HG03460 (cell line): Measurements from ENCODE around the gene UBA1.

Experiments
- ATAC-seq: cut with Tn5 transposase; IDR thresholded peaks from one replicate; pipeline ENCODE4 v1.9.1; 2021; ENCODE audit not compliant: unreplicated experiment

Gene UBA1

DNA sequence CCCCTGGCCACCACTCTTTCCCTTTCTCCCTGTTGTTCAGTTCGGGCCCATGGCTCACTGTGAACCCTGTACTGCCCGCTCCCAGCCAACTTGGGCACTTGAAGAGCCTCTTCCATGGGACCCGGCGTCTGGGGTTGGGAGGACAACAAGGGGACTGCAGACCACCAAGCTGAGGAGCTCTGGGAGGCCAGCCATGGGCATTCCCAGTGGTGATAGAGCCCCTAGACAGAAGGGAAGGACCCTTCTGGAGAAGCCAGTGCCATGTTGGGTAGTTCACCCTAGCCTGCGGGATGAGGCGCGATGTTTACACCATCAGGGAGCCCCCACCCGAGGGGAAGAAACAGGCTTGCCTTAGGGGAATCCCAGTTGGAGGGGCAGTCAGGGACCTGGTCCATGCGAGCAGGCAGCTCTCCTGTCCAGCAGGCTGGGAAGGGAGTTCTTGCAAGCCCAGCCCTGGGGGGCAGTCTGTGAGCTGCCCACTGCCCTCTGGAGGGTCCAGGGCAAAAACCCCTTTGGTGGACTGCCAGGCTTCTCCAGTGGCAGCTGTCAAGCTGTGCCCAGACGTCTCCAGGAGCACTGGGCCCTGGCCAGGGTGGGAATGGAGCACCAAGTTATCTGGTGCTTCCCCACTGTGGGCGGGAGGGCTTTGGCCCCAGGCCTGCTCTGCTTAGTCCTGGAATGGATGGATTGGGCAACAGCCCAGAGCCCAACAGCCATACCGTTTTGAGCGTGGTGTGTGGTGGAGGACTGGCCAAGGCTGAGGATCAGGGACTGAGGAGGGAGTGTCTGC is 23.7 kb upstream of the UBA1 start:
- ATAC-seq: no peak

GRCh38 chrX:47170861-47171692 is 22.6 kb upstream of the UBA1 start:
- no peak for ATAC-seq

- no peak for ATAC-seq
These were observed 21.6 kb upstream of the UBA1 start for GRCh38 chrX:47171996-47172395.

DNA sequence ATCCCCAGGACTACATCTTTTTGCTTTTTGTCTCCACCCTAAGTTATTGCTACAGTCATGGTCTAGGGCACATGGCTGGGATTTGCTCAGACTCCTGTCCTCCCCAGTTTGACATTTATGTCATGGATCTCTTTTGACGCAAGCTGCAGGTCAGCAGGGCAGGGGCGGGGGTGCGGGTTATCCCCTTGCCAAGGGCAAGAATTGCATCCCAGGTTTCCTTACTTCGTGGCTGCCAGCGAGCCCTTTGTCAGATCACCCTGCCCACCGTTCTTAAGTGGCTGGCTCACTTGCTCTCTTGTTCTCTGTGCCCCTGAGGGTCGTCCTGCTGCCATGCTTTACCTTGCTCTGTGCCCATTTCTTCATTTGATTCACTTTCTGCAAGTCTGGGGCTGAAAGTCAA is 21.1 kb upstream of the UBA1 start:
- no peak for ATAC-seq

DNA sequence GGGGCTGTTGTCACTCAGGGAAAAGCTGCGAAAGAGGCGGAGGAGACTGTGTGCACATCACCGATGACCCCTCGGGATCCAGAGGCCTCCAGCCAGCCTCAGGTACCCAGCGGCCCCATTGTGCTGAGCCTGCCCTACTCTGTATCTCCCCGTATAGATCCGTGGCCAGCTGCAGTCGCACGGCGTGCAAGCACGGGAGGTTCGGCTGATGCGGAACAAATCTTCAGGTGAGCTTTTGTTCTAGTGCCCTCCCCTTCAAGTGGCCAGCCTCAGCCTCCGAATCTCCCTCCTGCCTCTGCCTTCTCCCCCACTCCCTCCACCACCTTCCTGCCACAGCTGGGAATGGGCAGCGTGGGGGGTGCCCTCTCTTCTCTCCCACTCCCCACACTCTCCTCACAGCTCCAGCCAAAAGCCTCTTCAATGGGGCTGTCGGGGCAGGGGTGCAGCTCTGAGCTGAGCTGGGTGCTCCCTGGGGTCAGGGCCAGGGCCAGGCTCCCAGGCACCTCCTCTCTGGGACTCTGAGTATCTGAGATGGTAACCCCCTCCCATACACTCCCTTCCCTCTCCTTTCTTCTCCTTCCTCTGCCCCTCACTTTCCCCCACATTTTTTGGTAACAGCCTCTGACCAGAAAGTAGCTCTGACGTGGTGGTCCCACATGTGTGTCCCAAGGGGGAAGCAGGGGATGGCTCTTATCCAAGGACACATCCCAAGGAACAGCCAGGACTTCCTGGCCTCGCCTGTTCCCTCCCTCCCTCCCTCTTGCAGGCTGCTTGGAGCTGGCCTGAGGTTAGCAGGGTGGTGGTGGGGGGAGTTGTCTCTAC is 20.4 kb upstream of the UBA1 start:
- ATAC-seq: no peak

DNA sequence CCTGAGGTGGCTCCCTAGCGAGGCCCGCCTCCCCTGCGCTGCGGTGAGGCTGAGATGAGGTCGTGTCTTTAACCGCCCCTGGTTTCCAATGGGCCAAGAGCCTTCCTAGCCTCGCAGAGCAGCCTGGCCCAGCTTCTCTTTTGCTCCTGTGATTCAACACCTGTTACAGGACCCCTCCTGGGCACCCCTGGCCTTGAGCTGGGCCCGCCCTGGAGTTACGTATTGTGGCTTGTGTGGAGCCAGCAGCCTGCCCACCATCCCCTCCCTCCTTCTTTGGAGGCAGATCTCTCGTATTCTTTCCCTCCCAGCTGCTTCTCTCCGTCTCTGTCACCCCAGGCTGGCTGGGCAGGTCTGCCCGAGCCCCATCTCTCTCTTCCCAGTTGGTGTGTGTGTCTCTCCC is 19.3 kb upstream of the UBA1 start:
- no peak for ATAC-seq

DNA sequence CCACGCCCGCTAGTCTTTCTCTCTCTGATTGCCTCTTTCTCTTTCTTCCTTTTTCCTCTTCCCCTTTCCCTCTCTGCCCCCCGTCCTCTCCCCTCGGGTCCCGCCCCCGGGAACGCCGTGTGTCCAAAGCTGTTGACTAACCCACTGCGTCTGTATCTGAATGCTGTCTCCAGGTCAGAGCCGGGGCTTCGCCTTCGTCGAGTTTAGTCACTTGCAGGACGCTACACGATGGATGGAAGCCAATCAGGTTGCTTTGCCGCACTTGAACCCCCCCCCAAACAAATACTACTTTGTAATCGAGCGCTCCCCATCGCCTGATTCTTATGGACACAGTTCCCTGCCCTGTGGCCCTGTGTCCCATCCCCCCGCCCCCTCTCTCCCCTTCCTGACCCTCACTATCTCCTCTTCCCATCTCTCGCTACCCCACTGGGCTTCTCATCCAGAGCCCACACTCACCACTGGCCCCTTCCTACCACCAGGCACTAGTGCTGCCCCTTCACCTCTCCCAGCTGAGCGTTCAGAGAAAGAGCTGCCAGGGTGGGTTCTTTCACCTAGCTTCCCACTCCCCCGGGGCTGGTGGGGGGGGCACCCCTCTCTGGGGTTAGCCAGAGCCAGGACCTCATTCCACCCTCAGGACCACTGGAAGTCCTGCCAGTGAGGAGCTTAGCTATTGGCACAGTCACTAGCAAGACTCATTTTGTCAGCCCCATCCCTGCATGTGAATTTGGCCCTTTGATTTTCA is 18.6 kb upstream of the UBA1 start:
- ATAC-seq: no peak

GRCh38 chrX:47175588-47175980 is 18.0 kb upstream of the UBA1 start:
- no peak for ATAC-seq

- no peak for ATAC-seq
These were observed 17.4 kb upstream of the UBA1 start for GRCh38 chrX:47176101-47176740.

DNA sequence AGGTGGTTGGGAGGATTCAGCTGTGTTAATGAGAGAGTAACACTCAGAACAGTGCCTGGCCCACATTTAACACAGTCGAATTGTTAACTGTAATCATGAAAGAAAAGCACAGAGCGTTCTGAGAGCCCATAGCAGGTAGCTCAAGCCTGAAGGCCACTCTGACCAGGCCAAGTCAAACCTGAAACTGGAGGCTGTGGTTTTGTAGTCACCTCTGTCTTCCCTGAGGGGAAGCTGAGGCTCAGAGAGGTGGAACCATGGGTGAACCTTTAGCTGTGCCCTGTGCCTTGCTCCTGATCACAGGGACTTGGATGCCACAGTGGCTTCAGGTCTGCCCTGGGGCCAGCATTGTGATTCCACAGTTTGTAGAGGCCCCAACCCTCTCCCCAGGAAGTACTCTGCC is 16.6 kb upstream of the UBA1 start:
- ATAC-seq: no peak

DNA sequence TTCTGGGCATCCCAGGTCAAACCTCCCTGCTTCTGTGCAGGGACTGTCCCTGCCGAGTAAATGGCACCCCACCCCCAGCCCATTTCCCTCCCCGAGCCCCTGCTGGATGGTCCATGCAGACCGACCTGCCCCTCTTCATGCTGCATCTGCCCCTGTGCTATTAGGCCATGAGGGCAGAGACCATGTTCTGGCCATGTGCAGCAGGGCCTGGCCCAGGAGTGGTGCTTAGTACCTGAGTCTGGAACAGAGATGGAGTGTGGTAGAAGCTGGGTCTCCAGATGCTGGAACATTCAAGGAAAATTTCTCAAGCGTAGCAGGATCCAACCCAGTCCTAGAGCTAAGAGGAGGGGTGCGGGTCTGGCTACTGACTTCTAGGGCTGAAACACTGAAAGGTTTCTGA is 15.3 kb upstream of the UBA1 start:
- ATAC-seq: no peak

DNA sequence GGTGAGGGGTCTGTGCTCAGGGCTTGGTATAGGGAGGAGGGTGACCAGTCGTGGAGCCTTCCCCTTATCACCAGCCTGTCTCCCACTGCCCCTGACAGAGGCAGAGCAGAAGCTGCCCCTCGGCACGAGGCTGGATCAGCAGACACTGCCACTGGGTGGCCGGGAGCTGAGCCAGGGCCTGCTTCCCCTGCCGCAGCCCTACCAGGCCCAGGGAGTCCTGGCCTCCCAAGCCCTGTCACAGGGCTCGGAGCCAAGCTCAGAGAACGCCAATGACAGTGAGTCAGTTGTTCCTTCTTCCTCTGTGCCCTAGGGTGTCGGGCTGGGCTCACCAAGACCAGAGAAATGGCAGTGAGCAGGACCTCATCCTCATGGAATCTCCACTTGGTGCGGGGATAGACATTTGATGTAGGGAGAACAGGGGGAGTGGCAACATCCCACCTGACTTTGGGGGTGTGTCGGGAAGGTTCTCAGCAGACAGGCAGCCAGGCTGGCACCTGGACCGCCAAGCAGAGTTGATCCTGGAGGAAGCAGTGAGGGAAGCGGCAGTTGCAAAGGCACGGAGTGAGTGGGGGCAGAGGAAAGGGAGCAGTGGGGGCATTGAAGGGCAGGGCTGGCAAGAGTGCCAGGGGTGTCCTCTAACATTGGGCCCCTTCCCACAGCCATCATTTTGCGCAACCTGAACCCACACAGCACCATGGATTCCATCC is 14.3 kb upstream of the UBA1 start:
- no peak for ATAC-seq

DNA sequence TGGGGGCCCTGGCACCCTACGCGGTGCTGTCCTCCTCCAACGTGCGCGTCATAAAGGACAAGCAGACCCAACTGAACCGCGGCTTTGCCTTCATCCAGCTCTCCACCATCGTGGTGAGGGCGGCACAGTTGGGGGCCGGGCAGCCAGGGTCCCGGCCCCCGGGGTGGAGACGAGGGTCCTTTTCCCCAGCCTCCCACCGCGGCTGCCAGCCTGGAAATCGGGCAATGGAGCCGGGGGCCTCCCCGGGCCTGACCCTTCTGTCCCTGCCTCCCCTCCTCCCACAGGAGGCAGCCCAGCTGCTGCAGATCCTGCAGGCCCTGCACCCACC is 13.7 kb upstream of the UBA1 start:
- ATAC-seq: no peak

DNA sequence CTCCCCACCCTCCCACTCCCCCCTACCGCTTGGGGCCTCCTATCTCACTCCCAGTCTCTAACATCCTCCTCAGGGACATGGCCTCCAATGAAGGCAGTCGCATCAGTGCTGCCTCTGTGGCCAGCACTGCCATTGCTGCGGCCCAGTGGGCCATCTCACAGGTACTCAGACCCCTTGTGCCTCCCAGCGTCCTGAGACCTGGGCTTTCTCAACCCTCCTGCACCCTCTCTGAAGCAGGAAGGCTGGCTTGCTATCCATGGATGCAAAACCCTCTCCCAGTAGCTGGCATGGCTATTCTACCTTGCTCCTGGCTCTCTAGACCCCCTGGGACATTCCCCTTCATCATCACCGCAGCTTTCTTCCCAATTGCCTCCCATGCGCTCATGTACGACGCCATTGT is 13.3 kb upstream of the UBA1 start:
- no peak for ATAC-seq

DNA sequence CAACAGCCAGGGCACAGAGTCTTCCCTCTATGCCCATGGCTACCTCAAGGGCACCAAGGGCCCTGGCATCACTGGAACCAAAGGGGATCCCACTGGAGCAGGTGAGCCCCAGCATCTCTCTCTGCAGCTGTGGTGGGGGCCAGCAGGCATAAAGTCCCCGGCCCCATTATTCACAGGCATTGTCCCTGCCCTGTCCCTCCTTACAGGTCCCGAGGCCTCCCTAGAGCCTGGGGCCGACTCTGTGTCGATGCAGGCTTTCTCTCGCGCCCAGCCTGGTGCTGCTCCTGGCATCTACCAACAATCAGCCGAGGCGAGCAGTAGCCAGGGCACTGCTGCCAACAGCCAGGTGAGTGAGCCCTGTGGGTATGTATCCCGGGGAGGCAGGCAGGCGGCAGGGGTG is 12.3 kb upstream of the UBA1 start:
- ATAC-seq: no peak

DNA sequence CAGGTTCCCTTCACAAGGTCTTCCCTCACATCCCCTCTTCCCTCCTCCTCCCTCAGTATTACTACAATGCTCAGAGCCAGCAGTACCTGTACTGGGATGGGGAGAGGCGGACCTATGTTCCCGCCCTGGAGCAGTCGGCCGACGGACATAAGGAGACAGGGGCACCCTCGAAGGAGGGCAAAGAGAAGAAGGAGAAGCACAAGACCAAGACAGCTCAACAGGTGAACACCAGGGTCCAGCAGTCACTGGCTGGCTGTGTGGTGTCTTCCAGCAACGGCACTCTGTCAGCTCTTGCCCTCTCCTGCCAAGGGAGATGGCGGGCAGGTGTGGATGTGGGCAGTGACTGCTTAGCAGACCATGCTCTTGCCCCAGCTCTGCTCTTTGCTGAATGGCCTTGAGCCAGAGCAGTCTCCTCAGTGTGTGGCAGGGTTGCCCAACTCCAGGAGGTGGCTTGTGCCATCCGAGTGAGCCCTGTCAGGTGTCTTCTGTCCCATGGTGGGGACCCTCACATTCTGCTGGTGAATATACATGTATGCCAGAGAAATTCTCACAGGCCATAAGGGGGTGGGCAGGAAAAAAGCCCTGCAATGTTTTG is 11.4 kb upstream of the UBA1 start:
- ATAC-seq: no peak

- no peak for ATAC-seq
These were observed 9.1 kb upstream of the UBA1 start for GRCh38 chrX:47184486-47184885.

DNA sequence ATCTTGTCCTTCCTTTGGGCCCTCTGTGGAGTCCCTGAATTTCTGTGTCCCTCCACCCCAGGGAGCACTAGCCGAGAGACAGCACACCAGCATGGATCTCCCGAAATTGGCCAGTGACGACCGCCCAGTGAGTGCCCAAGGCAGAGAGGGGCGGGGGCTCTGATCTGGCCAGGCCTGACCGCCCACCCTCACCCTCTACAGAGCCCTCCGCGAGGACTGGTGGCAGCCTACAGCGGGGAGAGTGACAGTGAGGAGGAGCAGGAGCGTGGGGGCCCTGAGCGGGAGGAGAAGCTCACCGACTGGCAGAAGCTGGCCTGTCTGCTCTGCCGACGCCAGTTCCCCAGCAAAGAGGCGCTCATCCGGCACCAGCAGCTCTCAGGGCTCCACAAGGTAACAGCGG is 8.4 kb upstream of the UBA1 start:
- no peak for ATAC-seq

- no peak for ATAC-seq
These were observed 7.4 kb upstream of the UBA1 start for GRCh38 chrX:47186096-47186740.
